GM21737 (cell line): ENCODE results near the gene WNK2.
"Not testable (repeated sequence)": the region's sequence is repeated elsewhere in the genome, so short reads cannot be mapped to it uniquely, and the experiment has no call there.

Source experiments
- ATAC-seq: cut with Tn5 transposase; IDR thresholded peaks from one replicate; pipeline ENCODE4 v1.9.1; 2021; ENCODE audit warnings: mild to moderate bottlenecking, moderate library complexity; ENCODE audit not compliant: unreplicated experiment

WNK2 gene

GRCh38 chr9:93233033-93233432 lies 49.1 kb downstream of the WNK2 start:
- ATAC-seq, result no peak

DNA sequence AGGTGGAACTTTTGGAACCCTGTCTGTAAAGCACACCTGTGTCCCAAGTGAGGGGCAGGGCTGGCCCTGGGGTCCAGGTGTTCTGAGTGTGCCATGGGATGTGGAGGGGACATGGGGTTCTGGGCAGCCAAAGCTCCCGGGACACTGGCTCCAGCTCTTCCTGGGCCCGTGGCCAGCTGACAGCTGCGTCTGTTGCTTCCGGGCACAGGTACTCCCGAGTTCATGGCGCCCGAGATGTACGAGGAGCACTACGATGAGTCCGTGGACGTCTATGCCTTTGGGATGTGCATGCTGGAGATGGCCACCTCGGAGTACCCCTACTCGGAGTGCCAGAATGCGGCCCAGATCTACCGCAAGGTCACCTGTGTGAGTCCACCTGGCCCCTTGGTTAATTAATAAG lies 50.7 kb downstream of the WNK2 start:
- ATAC-seq, result no peak

- no peak for ATAC-seq
These were observed 51.5 kb downstream of the WNK2 start for GRCh38 chr9:93235300-93235960.

- no peak for ATAC-seq
These were observed 52.7 kb downstream of the WNK2 start for GRCh38 chr9:93236541-93237206.

DNA sequence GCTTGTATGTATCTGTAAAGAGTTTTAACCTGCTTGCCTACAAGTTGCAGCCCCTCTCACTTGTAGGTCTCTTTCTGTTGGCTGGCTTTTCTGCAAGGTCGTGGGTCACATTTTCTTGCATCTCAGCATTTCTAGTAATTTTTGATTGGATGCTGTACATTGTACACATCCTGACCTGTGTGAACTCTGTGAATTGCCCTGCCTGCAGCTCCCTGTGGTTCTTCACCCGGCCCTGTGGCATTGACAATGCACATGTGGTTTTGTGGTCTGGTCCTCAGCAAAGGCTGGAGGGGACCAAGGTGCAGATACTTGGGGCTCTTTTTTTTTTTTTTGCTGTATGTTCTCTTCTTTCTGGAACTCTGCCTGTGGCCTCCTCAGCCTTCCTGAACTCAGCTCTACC lies 53.6 kb downstream of the WNK2 start:
- ATAC-seq, result no peak

GRCh38 chr9:93238953-93239925 lies 55.3 kb downstream of the WNK2 start:
- no peak for ATAC-seq

- ATAC-seq, result no peak
These were observed 57.0 kb downstream of the WNK2 start for GRCh38 chr9:93240891-93241334.

DNA sequence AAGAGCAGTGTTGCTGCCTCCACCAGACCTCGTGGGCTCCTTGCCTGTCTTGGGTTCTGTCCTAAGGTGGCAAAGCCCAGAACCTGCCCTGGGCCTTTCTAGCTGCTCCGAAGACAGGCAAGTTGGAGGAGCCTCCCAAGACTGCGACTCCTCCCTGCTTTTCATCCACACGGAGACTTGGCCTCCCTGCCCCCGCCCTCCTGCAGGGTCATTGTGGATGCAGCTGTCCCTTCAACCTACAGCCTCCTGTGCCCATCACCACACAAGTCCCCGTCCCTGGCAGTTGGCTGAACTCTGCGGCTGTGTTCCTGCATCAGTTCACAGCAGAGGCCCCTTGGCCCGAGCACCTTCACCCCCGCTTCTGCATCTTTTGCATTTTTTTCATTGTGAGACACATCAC lies 59.2 kb downstream of the WNK2 start:
- ATAC-seq, result no peak

DNA sequence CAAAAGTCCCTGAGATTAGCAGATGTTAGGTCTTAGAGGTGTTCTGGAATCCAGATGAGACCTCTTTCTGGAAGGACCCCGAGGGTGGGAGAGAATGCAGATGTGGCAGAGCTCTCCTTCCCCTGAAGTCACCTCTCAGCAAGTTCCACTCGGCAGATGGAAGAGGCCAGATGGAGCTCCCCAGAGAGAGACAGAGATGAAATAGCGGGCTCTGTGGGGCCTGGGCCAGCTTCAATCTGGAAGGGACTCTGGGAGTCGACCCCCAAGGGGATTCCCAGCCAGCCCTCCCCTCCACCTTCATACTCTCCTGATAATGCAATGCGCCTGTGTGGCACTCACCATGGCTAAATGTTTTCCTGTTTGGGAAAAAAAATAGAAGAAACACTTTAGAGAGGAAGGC lies 60.2 kb downstream of the WNK2 start:
- ATAC-seq, result no peak

DNA sequence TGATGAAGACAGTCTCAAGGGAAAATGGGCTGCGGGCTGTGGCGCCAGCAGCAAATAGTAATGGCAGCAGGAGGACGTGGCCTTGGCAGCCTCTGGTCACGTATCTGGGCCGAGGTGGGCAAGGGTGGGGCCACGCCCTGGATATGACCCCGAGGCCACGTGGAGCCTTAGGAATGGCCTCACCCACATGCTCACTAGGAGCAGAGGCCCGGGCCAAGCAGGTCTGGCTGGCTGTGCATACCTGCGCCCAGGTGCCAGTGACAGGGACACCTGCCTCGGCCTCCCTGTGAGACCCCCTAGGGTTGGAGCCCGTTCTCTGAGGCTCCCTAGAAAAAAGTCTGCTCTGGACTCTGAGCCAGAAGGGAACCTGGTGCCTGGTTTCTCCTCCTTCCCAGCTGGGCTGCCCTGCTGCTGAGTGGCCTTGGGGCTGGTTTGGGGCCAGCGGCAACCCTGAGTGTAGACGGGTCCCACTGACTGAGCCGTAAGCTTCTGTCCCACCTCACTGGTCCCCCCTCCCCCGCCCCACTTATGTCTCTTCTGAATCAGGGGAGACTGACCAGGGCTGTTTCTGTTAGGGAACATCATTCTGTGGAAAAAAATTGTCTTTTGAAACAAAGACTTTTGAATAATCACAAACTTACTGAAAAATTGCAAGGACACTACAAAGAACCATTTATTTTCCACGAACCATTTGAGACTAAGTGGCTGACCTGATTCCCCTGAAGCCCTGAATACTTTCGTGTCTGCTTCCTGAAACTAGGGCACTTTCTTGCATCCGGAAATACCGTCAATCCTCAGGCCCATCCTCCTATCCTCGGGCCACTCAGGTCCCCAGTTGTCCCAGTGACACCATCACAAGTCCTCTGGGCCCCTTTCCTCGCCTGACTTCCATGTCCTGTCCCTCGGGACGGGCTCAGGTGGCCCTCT lies 60.8 kb downstream of the WNK2 start:
- no peak for ATAC-seq

DNA sequence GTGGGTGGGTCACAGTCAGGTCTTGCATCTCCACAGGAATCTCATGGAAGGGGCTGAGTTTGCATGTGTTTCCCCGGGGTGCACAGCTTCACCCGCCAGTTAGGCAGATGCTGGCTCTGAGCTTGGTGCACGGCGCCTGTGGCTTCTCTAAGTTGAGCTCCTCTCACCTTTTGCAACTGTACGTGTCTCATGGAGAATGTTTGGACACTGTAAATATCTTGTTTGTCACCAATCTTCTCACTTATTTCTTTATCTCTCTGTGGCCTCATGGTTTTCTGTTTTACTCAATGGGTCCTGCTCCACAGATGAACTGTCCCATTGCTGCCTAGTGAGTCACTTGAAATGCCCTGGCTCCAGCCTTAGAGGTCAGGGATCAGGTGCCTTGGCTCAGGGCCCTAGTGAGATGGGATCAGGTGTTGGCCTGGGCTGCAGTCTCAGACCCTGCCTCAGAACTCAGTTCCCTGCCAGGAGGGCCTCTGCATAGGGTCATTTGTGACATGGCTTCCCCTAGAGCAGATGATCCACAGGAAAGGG lies 61.6 kb downstream of the WNK2 start:
- ATAC-seq, result no peak

- no peak for ATAC-seq
These were observed 62.2 kb downstream of the WNK2 start for GRCh38 chr9:93246111-93246510.

- no peak for ATAC-seq
These were observed 62.6 kb downstream of the WNK2 start for GRCh38 chr9:93246526-93246925.

DNA sequence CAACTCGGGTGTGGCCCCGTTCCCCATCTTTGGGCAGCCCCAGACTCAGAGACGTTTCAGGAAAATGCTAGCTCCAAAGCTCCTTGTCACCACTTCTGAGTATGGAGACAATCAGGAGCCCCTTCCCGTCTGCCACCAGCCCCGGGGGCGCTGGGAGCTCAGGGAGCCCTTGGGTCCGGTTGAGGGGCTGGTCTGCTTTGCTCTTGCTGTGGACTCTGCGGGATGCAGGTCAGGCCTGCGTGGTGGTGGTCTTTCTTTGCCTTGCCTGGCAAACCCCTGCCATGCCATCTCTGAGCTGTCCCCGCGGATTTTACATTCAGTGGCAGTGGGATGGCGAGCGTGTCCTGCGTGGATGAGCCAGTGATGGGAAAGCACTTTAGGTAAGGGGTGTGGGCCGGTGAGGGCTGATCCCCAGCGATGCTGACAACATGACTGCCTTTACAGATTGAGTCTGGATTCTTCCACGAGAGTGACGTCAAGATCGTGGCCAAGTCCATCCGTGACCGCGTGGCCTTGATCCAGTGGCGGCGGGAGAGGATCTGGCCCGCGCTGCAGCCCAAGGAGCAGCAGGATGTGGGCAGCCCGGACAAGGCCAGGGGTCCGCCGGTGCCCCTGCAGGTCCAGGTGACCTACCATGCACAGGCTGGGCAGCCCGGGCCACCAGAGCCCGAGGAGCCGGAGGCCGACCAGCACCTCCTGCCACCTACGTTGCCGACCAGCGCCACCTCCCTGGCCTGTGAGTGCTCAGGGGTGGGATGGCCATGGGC lies 63.3 kb downstream of the WNK2 start:
- no peak for ATAC-seq

- no peak for ATAC-seq
These were observed 64.0 kb downstream of the WNK2 start for GRCh38 chr9:93247892-93248291.

GRCh38 chr9:93248386-93249040 lies 64.6 kb downstream of the WNK2 start:
- no peak for ATAC-seq

DNA sequence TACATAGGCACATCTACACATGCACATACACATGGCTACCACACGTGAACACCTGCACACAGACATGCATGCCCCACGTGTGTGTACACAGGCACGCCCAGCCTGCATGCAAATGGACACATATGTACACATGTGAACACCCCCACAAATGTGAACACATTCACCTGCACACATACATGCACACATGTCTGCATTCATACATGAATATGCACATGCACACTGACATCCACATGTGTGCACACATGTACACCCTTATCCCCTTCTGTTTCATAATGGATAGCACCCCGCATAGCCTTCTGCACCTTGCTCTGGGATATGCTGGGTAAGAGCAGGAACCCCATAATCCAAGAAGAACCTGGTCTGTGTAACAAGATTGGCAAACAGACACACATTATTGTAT lies 66.2 kb downstream of the WNK2 start:
- ATAC-seq, result no peak

DNA sequence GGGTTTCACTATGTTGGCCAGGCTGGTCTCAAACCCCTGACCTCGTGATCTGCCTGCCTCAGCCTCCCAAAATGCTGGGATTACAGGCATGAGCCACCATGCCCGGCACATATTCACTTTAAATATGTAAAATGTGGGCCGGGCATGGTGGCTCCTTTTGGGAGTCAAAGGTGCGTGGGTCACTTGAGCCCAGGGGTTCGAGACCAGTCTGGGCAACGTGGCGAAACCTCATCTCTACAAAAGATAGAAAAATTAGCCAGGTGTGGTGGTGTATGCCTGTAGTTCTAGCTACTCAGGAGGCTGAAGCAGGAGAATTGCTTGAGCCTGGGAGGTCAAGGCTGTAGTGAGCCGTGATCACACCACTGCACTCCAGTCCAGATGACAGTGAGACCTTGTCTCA lies 67.4 kb downstream of the WNK2 start:
- ATAC-seq, result not testable (repeated sequence)
